Stimulated activated CD8-positive, alpha-beta memory T cell treated with anti-CD3 and anti-CD28 coated beads, Interleukin-7, amount 100 ng/mL, for 24 hours (primary cell): Measurements from ENCODE around the gene SCN8A.
"Not testable (repeated sequence)": the region's sequence is repeated elsewhere in the genome, so short reads cannot be mapped to it uniquely, and the experiment has no call there.

Experiments used
- DNase-seq: peaks from one replicate; pipeline ENCODE4 v3.0.0-alpha.2; 2020; ENCODE audit warnings: low read depth

SCN8A gene

DNA sequence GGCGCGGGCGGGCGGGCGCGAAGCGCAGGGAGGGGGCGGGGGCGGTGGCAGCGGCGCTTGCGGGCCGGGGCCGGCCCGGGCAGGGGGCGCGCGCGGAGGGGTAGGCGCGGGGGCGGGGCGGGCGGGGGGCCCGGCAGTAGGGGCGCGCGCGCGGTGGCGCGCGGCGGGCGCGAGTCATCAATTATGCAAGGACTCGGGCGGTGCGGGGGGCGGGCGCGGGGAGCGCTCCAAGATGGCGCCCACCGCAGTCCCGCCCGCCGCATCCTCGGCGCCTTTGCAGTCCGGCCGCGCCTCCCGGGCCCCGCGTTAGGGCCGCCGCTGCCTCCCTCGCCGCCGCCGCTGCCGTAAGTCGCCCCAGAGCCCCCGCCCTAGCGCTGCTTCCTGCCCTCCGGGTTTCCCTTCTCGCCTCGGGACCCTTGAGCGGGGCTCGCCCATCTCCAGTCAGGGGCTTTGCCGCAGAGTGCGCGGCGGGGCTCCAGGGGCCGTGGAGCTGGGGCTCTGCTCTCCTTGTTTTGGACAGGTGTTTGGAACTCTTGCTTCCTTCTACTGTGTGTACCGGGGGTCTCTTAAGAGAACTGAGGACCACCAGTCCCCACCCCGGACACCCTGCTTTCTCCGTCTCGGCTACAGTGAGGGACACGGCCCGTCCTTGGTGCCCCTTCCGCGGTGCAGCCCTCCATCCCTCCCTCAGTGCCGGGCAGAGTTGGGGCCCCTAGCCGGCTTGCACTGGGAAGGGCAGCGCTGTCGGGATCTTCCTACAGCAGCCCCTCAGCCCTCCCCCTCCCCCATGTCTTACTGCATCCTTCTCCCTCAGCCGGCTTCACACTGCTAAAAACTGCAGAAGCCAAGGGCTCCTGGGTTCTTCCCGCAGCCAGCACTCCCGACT lies at the start of gene SCN8A:
SCN8A (plus strand) TSS at position 218 of the 886 bp plus-strand sequence. CDS start 71,585 bp downstream, outside the sequence.
- peak; percentile 27 for DNase-seq

DNA sequence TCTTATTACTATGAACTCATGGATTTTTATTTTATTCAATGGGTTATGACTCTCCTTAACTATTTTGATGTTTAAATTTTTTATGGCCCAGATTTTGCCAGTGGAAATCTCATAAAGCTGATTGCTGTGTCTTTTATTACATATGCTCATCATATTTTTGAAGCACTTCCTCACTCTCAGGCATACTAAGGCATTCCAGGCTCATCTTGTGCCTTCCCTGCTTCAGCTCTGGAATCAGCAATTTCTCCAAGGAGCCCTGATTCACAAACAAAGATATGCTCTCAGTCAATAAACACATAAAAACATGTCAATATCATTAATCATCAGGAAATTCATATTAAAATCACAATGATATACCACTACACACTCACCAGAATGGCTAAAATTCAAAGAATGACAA lies 44.9 kb upstream of the SCN8A start:
- no peak for DNase-seq

DNA sequence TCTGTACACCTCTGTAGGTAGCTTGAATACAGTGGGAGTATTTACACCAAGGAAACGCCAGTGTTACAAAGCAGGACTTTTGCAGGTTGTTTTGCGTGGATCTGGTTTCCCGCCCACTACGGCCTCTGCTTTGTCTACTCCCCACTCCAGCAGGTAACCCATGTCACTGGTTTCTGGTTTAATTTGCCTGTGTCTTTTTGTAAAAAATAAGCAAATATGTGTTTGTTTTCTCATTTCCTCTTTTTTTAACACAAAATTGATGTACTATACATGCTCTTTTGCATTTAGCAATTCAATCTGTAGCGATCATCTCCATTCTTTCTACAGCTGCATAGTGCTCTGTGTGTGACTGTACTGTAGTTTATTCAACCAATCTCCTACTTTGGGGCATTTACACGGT lies 43.4 kb upstream of the SCN8A start:
- DNase-seq, result no peak

DNA sequence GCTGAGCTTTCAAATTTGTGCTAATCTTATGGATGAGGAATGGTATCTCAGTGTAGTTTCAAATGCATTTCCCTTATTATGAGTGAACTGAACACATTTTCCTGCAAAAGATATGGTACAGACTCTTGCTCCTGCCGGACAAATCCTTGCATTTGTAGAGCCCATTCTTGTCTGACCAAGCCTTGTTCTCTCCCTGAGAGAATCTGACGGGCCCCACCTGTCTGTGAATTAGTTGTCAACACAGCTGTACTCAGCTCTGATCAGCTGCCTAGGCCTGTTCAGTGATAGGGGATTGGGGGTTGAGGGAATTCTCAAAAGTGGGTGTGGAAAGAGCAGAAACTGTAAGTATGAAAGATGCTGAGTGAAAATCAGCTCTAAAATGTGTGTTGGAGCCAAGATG lies 42.8 kb upstream of the SCN8A start:
- DNase-seq, result no peak

DNA sequence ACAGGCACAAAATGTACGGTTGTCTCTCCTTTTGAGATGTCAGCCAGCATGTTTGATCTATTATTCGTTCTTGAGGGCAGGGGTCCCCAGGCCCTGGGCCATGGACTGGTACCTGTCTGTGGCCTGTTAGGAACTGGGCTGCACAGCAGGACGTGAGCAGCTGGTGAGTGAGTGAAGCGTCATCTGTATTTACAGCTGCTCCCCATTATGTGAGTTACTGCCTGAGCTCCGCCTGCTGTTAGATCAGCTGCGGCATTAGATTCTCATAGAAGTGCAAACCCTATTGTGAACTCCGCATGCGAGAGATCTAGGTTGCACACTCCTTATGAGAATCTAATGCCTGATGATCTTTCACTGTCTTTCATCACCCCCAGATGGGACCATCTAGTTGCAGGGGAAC lies 41.4 kb upstream of the SCN8A start:
- DNase-seq, result no peak

DNA sequence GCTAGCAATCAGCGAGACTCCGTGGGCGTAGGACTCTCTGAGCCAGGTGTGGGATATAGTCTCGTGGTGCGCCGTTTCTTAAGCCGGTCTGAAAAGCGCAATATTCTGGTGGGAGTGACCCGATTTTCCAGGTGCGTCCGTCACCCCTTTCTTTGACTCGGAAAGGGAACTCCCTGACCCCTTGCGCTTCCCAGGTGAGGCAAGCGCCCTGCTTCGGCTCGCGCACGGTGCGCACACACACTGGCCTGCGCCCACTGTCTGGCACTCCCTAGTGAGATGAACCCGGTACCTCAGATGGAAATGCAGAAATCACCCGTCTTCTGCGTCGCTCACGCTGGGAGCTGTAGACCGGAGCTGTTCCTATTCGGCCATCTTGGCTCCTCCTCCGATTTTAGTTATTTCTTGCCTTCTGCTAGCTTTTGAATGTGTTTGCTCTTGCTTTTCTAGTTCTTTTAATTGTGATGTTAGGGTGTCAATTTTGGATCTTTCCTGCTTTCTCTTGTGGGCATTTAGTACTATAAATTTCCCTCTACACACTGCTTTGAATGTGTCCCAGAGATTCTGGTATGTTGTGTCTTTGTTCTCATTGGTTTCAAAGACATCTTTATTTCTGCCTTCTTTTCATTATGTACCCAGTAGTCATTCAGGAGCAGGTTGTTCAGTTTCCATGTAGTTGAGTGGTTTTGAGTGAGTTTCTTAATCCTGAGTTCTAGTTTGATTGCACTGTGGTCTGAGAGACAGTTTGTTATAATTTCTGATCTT lies 22.6 kb upstream of the SCN8A start:
- DNase-seq, result not testable (repeated sequence)

DNA sequence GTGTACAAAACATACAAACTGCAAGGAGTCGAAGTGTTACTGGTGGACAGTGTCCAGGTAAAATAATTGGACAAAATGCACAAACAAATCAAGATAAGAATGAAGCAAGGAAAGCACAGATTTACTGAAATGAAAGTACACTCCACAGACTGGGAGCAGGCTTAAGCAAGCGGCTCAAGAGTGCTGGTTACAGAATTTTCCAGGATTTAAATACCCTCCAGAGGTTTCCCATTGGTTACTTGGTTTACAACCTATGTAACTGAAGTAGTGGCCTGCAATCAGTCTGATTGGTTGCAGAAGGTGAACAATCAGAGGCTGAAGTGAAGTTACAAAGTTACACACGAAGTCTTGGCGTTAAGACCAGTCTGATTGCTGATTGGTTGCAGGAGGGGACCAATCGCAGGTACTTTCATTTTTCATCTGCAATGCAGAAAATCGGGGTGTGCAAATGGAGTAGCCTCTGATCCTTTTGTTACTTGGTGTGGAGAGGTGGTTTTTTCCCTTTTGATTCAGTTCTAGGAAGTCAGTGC lies 11.6 kb upstream of the SCN8A start:
- DNase-seq, result no peak

DNA sequence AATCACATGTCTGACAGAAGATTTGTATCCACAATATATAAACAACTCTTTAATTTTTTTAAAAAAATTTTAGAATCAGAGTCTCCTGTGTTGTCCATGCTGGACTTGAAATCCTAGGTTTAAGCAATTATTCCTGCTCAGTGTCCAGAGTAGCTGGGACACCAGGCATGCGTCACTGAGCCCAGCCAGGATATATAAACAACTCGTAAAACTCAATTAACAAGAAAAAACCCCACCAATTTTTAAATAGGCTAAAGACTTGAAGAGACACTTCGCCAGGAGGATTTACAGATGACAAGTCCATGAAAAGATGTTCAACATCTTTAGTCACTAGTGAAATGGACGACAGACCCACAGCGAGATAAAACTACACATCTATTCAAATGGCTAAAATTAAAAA lies 2.0 kb upstream of the SCN8A start:
- no peak for DNase-seq

DNA sequence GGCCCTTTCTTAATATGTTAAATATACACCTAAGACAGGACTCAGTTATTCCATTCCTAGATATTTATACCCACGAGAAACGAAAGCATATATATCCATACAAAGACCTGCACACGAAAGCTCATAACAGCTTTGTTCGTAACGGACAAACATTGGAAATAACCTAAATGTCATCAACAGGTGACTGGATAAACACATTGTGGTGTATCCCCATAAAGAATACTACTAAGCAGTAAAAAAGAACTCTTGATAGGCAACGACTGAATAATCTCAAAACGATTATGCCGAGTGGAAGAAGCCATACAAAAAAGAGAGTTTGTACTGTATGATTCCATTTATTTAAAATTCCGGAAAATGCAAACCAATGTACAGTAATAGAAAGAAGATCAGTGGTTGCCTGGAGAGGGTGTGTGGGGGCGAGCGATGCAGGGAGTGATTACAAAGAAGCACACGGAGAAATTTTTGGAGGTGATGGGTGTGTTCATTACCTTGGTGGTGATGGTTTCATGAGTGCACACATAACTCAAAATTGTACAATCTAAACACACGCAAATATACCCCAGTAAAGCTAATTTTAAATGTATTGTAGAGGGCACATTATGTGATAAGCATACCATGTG lies 1.4 kb upstream of the SCN8A start:
- no peak for DNase-seq

DNA sequence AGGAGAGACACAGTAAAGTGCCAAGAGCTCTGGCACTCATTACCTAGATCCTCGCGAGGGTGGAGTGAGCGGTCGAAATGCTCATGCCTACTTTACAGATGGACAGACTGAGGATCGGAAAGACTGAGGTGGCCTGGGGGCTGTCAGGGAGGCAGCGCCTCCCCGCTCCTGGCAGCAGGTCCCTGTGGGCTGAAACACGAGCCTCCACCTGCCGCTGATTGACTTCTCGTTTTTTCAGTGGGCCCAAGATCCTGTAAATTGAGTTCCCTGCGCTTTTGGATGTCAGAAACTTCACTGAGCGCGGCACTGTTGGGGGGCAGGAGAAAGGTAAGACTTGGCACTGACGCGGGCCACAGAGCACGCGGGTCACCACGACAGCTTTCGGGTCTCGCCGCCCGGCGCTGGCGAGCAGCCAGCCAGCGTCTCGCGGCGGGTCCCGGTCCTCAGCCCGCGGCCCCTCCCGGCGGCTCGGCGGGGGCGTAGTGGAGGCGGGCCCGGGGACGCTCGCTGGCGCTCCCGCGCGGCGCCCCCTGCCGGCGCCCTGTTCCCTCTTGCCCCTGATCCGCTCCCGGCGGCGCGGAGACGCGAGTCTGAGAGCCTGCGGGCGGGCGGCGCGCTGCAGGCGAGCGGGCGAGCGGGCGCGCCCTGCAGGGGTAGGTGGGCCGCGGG lies 552 bp upstream of the SCN8A start:
- DNase-seq, result peak; percentile 49

DNA sequence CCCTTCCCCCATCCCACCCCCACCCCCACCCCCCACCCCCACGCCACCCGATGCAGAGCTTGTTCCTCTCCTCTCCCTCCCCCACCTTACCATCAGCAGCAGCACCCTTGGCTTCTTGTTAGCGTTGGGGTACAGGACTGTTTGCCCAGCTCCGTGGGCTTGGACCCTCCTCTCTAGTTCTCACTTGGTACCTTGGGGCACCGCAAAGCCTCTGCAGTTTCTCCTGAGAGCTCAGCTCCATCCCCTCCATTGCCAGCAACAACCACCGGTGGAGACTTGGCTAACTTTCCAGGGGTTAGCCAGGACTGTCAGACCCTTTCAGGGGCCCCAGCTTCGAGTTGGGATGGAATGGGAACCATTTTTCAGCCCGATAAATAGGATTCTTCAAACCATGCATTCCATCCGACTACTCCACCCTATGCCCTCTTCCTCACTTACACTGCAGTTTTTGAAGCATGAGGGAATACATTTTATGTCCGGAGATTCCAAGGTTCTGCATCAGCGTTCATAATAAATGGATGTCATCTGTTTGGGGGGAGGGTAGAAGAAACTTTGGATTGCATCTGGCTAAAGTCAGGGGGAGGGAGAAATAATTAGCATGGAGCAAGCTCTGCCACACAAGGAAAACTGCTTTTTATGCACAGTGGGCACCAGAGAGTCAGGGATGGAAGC lies 1.1 kb downstream of the SCN8A start:
- no peak for DNase-seq

DNA sequence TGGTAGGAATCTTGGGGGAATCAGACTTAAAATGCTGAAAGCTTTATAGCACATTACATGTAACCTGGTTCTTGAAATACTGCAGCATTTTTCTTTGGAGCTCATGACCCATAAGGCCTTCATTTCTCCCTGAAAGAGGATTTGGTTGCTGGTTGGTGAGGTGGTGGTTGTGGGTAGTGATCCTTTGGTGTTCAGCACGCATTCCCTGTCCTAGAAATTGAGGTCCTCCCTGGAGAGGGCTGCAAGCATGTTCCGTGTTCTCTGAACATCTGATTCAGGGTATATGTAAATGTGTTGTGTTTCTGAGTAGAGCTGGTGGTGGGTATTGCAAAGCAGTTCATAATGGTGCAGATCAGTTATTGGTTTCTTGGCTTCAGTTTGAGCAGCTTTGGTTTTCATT lies 2.0 kb downstream of the SCN8A start:
- no peak for DNase-seq

DNA sequence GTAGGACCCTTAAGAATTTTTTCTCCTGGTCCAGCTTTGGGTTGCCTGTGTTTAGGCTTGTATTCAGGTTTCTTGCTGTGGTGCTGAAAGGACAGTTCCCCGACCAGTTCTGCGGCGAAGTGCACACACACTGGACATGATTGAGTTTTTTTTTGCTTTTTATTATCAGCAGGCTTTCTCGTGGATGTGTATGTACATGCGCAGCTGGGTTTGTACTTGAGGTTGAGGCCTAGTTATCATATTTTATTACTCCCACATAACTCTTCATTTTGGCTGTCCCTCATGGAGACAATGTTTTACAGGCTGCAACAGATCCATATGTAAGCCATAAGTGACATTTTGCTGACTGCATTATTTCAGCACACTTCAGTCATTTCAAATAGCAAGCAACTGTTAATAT lies 2.5 kb downstream of the SCN8A start:
- DNase-seq, result no peak

DNA sequence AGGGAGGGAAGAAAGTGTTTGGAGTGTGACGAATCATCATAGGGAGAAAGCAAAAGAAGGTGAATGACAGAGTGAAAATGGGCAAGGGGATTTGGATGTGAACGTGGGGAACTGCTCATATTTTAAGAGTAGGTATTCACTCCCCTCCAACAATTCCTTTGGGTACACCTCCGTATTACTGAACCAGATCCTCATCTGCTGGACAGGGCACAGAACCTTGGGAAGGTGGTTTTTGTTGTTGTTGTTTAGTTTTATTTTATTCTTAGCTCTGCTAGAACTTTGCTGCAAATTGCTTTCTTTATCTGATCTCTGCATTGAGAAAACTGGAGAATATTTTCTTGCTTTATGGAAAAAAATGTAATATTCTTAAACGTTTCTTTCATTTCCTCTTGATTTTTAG lies 7.1 kb downstream of the SCN8A start:
- no peak for DNase-seq

DNA sequence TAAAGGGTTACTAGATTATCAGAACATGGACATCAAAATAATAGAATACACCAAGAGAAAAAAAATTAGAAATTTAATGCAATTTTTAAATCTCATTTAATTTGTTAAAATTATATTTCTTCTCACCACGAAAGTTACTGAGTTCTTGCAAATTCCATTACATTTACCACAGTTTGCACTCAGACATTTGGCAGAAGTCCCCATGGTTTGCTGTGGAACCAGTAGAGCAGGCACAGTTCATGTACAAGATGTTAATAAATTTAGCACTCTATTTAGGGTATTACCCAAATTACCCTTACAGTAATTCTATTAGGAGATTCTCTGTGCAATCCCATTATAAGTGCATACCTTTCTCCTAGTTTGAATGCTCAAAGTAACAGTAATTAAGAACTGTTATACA lies 9.7 kb downstream of the SCN8A start:
- DNase-seq, result no peak

DNA sequence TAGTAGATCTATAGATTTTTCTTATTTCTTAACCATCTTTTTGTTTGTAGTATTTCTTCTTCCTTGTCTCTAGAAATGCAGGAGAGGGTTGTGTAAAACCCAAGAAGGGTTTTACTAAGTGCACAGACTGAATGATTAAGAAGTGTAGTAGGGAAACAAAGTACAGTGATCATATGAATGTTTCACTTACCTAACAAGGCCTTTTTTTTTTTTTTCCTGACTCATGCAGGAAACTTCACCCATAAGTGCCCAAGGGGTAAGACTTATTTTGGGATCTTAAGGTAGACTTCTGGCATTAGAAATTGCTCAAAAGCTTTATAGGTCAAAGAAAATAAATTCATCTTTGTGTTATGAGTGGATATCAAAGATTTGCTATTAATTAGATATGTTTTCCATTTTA lies 10.2 kb downstream of the SCN8A start:
- DNase-seq, result no peak

DNA sequence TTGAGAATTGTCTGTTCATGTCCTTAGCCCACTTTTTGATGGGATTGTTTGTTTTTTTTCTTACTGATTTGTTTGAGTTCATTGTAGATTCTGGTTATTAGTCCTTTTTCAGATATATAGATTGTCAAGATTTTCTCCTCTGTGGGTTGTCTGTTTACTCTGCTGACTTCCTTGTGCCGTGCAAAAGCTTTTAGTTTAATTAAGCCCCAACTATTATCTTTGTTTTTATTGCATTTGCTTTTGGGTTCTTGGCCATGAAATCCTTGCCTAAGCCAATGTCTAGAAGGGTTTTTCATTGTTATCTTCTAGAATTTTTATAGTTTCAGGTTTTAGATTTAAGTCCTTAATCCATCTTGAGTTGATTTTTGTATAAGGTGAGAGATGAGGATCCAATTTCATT lies 14.9 kb downstream of the SCN8A start:
- DNase-seq, result not testable (repeated sequence)

DNA sequence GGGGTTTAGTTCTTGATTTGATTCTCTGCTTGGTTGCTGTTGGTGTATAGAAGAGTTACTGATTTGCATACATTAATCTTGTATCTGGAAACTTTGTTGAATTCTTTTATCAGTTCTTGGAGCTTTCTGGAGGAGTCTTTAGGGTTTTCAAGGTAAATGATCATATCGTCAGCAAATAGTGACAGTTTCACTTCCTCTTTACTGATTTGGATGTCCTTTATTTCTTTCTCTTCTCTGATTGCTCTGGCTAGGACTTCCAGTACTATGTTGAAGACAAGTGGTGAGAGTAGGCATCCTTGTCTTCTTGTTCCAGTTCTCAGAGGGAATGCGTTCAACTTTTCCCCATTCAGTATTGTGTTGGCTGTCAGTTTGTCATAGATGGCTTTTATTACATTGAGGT lies 16.2 kb downstream of the SCN8A start:
- not testable (repeated sequence) for DNase-seq

DNA sequence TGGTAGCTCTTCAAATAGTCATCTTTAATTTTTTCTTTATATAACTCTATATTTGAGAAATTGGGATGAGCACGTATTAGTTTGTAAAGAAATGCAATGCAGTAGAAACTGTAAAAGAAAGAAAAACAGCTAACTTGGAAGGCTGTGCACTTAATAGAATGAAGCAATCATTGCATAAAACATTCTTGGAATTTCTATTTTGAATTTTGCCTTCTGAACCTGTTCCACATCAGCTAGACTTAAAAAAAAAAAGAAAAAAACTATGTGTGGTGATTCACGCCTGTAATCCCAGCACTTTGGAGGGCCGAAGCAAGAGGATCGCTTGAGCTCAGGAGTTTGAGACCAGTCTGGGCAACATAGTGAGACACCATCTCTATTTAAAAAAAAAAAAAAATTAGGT lies 29.4 kb downstream of the SCN8A start:
- DNase-seq, result no peak

DNA sequence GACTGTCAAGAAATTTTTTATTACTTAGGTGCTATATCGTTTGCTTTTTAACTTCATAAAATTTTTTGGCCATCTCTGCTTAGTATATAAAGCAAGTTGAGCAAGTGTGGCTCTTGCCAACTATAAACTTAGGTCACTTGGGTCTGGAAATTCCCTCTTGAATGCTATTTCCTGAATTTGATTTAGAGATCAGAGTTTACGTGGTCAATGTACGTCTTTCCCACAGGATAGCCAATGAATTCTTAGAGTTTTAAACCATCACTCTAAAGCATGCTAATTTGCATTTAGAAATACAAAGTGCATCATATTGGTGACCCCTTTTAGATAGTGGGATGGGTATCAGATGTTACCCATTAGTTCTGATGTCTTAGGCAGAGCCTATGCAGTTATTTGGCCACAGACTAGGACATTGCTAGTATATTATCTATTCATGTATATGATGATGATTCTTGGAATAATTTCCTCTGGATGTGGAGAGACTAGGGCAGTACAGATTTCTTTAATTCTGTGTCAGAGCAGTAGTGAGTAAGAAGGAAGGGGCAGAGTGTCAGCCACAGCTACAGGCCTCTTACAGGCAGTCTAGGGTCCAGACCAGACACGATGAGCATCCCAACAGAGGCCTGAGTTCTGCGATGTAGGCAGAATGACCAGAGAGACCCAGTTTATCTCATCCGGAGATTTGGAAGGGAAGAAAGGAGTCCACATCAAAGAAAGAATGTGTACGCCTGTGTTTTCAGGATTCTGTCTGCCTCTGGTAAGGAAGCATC lies 30.3 kb downstream of the SCN8A start:
- no peak for DNase-seq

DNA sequence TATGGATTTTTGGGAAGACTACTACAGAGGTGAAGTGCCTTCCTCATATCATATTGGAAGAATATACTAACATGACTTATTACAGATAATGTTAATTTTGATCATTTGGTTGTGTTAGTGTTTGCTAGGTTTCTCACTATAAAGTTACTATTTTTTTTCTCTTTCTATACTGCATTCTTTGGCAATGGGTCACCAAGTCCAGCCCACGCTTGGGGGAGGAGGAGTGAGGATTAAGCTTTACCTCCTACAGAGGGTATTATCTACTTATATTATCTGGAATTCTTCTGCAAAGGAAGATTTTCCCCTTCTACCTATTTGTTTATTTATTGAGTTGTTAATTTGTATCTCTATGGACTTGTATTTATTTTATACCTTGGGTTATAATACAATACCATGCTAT lies 31.5 kb downstream of the SCN8A start:
- DNase-seq, result no peak
